H9 (cell line): ENCODE results near the gene DUOX1. TPM values are rescaled to one million over a fixed set of nuclear protein-coding genes. Genes with fewer than 3 reads are reported as not detected.
"Not testable (repeated sequence)": the region's sequence is repeated elsewhere in the genome, so short reads cannot be mapped to it uniquely, and the experiment has no call there.

Source experiments
- DNase-seq: peaks from one replicate; pipeline ENCODE4 v3.0.0-alpha.2; 2017
- H2AFZ ChIP-seq: one replicate; pipeline ENCODE4 v1.6.1; 2013; ENCODE audit warnings: mild to moderate bottlenecking, low read length, control low read depth, moderate library complexity
- H2AK5ac ChIP-seq: 2 replicates; pipeline ENCODE4 v1.6.1; 2013; ENCODE audit warnings: low read length, control low read depth, mixed read lengths; ENCODE audit not compliant: insufficient read length
- H2BK120ac ChIP-seq: one replicate; pipeline ENCODE4 v1.6.1; 2013; ENCODE audit warnings: low read depth, mild to moderate bottlenecking, low read length, control low read depth, inconsistent platforms; ENCODE audit not compliant: poor library complexity, severe bottlenecking
- H2BK12ac ChIP-seq: 2 replicates; pipeline ENCODE4 v1.6.1; 2013; ENCODE audit warnings: low read length, control low read depth, mixed read lengths, low read depth; ENCODE audit not compliant: insufficient read length
- H2BK15ac ChIP-seq: 2 replicates; pipeline ENCODE4 v1.6.1; 2013; ENCODE audit warnings: low read depth, low read length, control low read depth
- H2BK20ac ChIP-seq: one replicate; pipeline ENCODE4 v1.6.1; 2013; ENCODE audit warnings: low read depth, mild to moderate bottlenecking, low read length, control low read depth, inconsistent platforms; ENCODE audit not compliant: poor library complexity, severe bottlenecking
- H2BK5ac ChIP-seq: 2 replicates; pipeline ENCODE4 v1.6.1; 2013; ENCODE audit warnings: low read length, control low read depth, mixed read lengths; ENCODE audit not compliant: insufficient read length
- H3K14ac ChIP-seq: 2 replicates; pipeline ENCODE4 v1.6.1; 2013; ENCODE audit warnings: low read length, control low read depth; ENCODE audit not compliant: insufficient read depth
- H3K18ac ChIP-seq: 2 replicates; pipeline ENCODE4 v1.6.1; 2013; ENCODE audit warnings: low read depth, mild to moderate bottlenecking, mixed read lengths, low read length, control low read depth; ENCODE audit not compliant: insufficient read length
- H3K23ac ChIP-seq: 2 replicates; pipeline ENCODE4 v1.6.1; 2013; ENCODE audit warnings: low read length, control low read depth, mixed read lengths, low read depth; ENCODE audit not compliant: insufficient read length
- H3K23me2 ChIP-seq: 2 replicates; pipeline ENCODE4 v1.6.1; 2013; ENCODE audit warnings: low read depth, mild to moderate bottlenecking, mixed read lengths, low read length, control low read depth; ENCODE audit not compliant: insufficient read length, poor library complexity, severe bottlenecking
- H3K27ac ChIP-seq: 2 replicates; pipeline ENCODE4 v1.5.1; 2013; ENCODE audit warnings: low read length, control low read depth, mixed read lengths, low read depth; ENCODE audit not compliant: insufficient read length
- H3K27me3 ChIP-seq: 2 replicates; pipeline ENCODE4 v1.6.1; 2013; ENCODE audit warnings: low read length, control low read depth, inconsistent platforms; ENCODE audit not compliant: insufficient read depth
- H3K4ac ChIP-seq: 2 replicates; pipeline ENCODE4 v1.6.1; 2013; ENCODE audit warnings: low read depth, mild to moderate bottlenecking, control low read depth, inconsistent platforms, low read length, moderate library complexity
- H3K4me1 ChIP-seq: 2 replicates; pipeline ENCODE4 v1.6.1; 2013; ENCODE audit warnings: low read length, control low read depth, inconsistent platforms; ENCODE audit not compliant: insufficient read depth
- H3K4me2 ChIP-seq: 2 replicates; pipeline ENCODE4 v1.6.1; 2013; ENCODE audit warnings: low read length, control low read depth, mixed read lengths; ENCODE audit not compliant: insufficient read length, insufficient read depth
- H3K56ac ChIP-seq: 2 replicates; pipeline ENCODE4 v1.6.1; 2013; ENCODE audit warnings: low read depth, mild to moderate bottlenecking, mixed read lengths, low read length, control low read depth; ENCODE audit not compliant: insufficient read length
- H3K79me1 ChIP-seq: 2 replicates; pipeline ENCODE4 v1.6.1; 2013; ENCODE audit warnings: low read depth, mild to moderate bottlenecking, moderate library complexity, low read length, control low read depth, inconsistent platforms; ENCODE audit not compliant: insufficient read depth, poor library complexity, severe bottlenecking
- H3K79me2 ChIP-seq: 2 replicates; pipeline ENCODE4 v1.6.1; 2013; ENCODE audit warnings: low read length, control low read depth, inconsistent platforms; ENCODE audit not compliant: insufficient read depth
- H3K9ac ChIP-seq: 2 replicates; pipeline ENCODE4 v1.6.1; 2013; ENCODE audit warnings: low read length, control low read depth, mixed read lengths; ENCODE audit not compliant: insufficient read length; ENCODE audit errors: extremely low read depth
- H3K9me3 ChIP-seq: one replicate; pipeline ENCODE4 v1.6.1; 2013; ENCODE audit warnings: low read depth, low read length, inconsistent platforms; ENCODE audit not compliant: control insufficient read depth
- H3T11ph ChIP-seq: one replicate; pipeline ENCODE4 v1.6.1; 2013; ENCODE audit warnings: mild to moderate bottlenecking, low read length, control low read depth, inconsistent platforms
- H4K20me1 ChIP-seq: one replicate; pipeline ENCODE4 v1.6.1; 2013; ENCODE audit not compliant: control insufficient read depth, insufficient read length, insufficient read depth
- H4K5ac ChIP-seq: 2 replicates; pipeline ENCODE4 v1.6.1; 2013; ENCODE audit warnings: low read depth, mild to moderate bottlenecking, mixed read lengths, low read length, control low read depth; ENCODE audit not compliant: insufficient read length
- H4K8ac ChIP-seq: replicated peaks from 2 replicates; pipeline ENCODE4 v1.6.1; 2013; ENCODE audit warnings: low read length, control low read depth, mixed read lengths, low read depth; ENCODE audit not compliant: insufficient read length
- H4K91ac ChIP-seq: 2 replicates; pipeline ENCODE4 v1.6.1; 2013; ENCODE audit warnings: low read depth, mild to moderate bottlenecking, moderate library complexity, mixed read lengths, low read length, control low read depth; ENCODE audit not compliant: insufficient read length
- H3K27ac Mint-ChIP-seq, 3 experiments: 2 replicates in 2 of 3; 3 replicates in 1 of 3; pipeline ENCODE4 v1.8.0; 2020 to 2021; ENCODE audit warnings: mixed read lengths in 3 of 3, mild to moderate bottlenecking in 1 of 3, moderate library complexity in 1 of 3
- H3K27me3 Mint-ChIP-seq: 2 replicates; pipeline ENCODE4 v1.8.0; 2021; ENCODE audit warnings: low read depth, mild to moderate bottlenecking, moderate library complexity, mixed read lengths
- H3K36me3 Mint-ChIP-seq, 3 experiments: 2 replicates in 2 of 3; 3 replicates in 1 of 3; pipeline ENCODE4 v1.8.0; 2020 to 2021; ENCODE audit warnings: low read depth in 3 of 3, mixed read lengths in 3 of 3; ENCODE audit not compliant: insufficient read depth in 1 of 3
- H3K4me1 Mint-ChIP-seq, 2 experiments: 2 replicates each; pipeline ENCODE4 v1.8.0; 2020; ENCODE audit warnings: mixed read lengths in 2 of 2
- H3K4me3 Mint-ChIP-seq, 2 experiments: 2 replicates in 1 of 2; 3 replicates in 1 of 2; pipeline ENCODE4 v1.8.0; 2020 to 2021; ENCODE audit warnings: mild to moderate bottlenecking in 2 of 2, mixed read lengths in 2 of 2, moderate library complexity in 1 of 2
- H3K9me3 Mint-ChIP-seq, 2 experiments: 2 replicates in 1 of 2; 3 replicates in 1 of 2; pipeline ENCODE4 v1.8.0; 2020; ENCODE audit warnings: mild to moderate bottlenecking in 2 of 2, mixed read lengths in 2 of 2, moderate library complexity in 1 of 2
- CTCF ChIP-seq: fragments of 200-600 bp; sonication (generic); conservative IDR thresholded peaks from 3 replicates; pipeline ENCODE4 v1.8.0; 2021; ENCODE audit warnings: antibody characterized with exemption, mild to moderate bottlenecking
- WGBS: extraction: QIAGEN DNeasy Blood & Tissue Kit; methylation state at CpG from one replicate; pipeline ENCODE4 v1.1.7; 2013; ENCODE audit warnings: missing lambda C conversion rate, low lambda C conversion rate, mixed read lengths; ENCODE audit not compliant: insufficient read length; ENCODE audit errors: extremely low coverage; 5-methylcytosine and 5-hydroxymethylcytosine counted together
- total RNA-seq: library from RNA; stranded (reverse); gene quantifications from 2 replicates; pipeline ENCODE4 v1.2.1, GENCODE V29; 2021

Gene DUOX1
- total RNA-seq, 1 experiment from 2014 or later: 2.6 TPM

- Mint-ChIP-seq H3K4me1 (peaks cover 20 to 28% of the 10 kb centered on the region in 2 experiments), H3K36me3 (no peaks in the 10 kb centered on the region; a peak in 1 of 7 replicates), H3K9me3 (no peaks in the 10 kb centered on the region), H3K27me3 (peaks cover 38% of the 10 kb centered on the region), H3K4me3 (no peak overlapping the region), H3K27ac (peak overlapping the region in 1 of 3 experiments; percentile 48; a peak in 1 of 7 replicates)
- no peak for DNase-seq
- TF ChIP-seq CTCF: no peak
- no peak overlapping the region for H4K5ac ChIP-seq
- H3T11ph ChIP-seq: no peak overlapping the region
- H4K20me1 ChIP-seq: no peaks in the 10 kb centered on the region
- no peak overlapping the region for H3K56ac ChIP-seq
- no peak overlapping the region for H3K18ac ChIP-seq
- H2BK20ac ChIP-seq: no peak overlapping the region
- H3K23me2 ChIP-seq: no peaks in the 10 kb centered on the region
- H2BK12ac ChIP-seq: no peak overlapping the region
- WGBS: no CpG with 5 or more reads among the region's 6 CpGs
- no peaks in the 10 kb centered on the region for H3K79me1 ChIP-seq
- no peak overlapping the region for H2BK15ac ChIP-seq
- no peak overlapping the region for H3K4me2 ChIP-seq
- H2AFZ ChIP-seq: no peak overlapping the region
- no peak overlapping the region for H4K91ac ChIP-seq
- H4K8ac ChIP-seq: no peak overlapping the region
- H2BK120ac ChIP-seq: no peak overlapping the region
- no peak overlapping the region for H3K27ac ChIP-seq
- no peaks in the 10 kb centered on the region for H3K79me2 ChIP-seq
- no peak overlapping the region for H2BK5ac ChIP-seq
- H2AK5ac ChIP-seq: no peak overlapping the region
- H3K4ac ChIP-seq: no peak overlapping the region
- H3K9ac ChIP-seq: no peak overlapping the region
- peaks cover 6% of the 10 kb centered on the region; the same call in 1 of the 2 replicates for H3K4me1 ChIP-seq
- no peak overlapping the region for H3K23ac ChIP-seq
- no peaks in the 10 kb centered on the region for H3K9me3 ChIP-seq
- H3K27me3 ChIP-seq: no peaks in the 10 kb centered on the region; the same call in 1 of the 2 replicates
- H3K14ac ChIP-seq: no peak overlapping the region; the same call in 1 of the 2 replicates
Observed at GRCh38 chr15:45102226-45102625, 27.6 kb upstream of the DUOX1 start.

- DNase-seq, H3K27ac ChIP-seq, H2BK20ac ChIP-seq, H2BK5ac ChIP-seq, H4K8ac ChIP-seq, H3K4me2 ChIP-seq, H3T11ph ChIP-seq, H3K79me1 ChIP-seq, H3K4ac ChIP-seq, H3K9me3 ChIP-seq, H3K23ac ChIP-seq, H3K79me2 ChIP-seq, H2AK5ac ChIP-seq, H4K91ac ChIP-seq, H4K5ac ChIP-seq, H3K4me3 Mint-ChIP-seq, H3K9ac ChIP-seq, H4K20me1 ChIP-seq, H3K18ac ChIP-seq, H3K9me3 Mint-ChIP-seq, H3K23me2 ChIP-seq, H3K4me1 ChIP-seq, H2BK120ac ChIP-seq, H2AFZ ChIP-seq, H3K56ac ChIP-seq, H3K14ac ChIP-seq, H3K27me3 ChIP-seq, H2BK15ac ChIP-seq, H2BK12ac ChIP-seq, H3K36me3 Mint-ChIP-seq: not testable (repeated sequence)
- WGBS: no CpG with 5 or more reads among the region's 9 CpGs
- H3K4me1 Mint-ChIP-seq: peaks cover 20 to 28% of the 10 kb centered on the region in 2 experiments
- peak overlapping the region in 1 of 3 experiments; percentile 87; a peak in 1 of 7 replicates for H3K27ac Mint-ChIP-seq
- peaks cover 42% of the 10 kb centered on the region for H3K27me3 Mint-ChIP-seq
Observed at GRCh38 chr15:45104170-45104569, 25.6 kb upstream of the DUOX1 start.
